ENCODE measurements around the gene STAT4.

Gene STAT4

DNA sequence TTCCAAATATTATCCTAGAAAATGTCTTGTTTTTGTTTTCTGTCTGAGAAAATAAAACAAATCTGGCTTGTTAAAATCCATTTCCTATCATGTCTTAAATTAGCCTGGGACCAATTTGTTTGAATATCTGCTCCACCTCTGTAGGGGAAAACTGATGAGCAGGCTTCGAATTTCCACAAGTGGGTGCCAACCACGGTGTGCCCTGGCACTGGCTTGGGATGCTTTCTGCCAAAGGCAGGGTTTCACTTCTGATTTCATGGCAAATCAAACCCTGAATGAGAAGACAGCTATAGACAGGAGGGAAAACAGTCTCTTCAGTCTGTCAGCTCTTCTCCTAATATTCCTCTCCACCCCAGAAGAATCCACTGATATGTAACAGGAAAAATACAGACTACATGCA is 33.7 kb upstream of the STAT4 start:
- no peak overlapping the region for H3K9ac ChIP-seq (ENCODE audit: low read length in 2 of 2)
- no peaks in the 10 kb centered on the region for H3K4me1 ChIP-seq (ENCODE audit: control insufficient read depth, insufficient read depth, low read length)
- peaks cover 0 to 3% of the 10 kb centered on the region in 2 donors for H3K9me3 ChIP-seq (ENCODE audit: control insufficient read depth in 2 of 2, low read length in 2 of 2)
- no peak overlapping the region for H3K4me3 ChIP-seq (ENCODE audit: low read length in 2 of 2)
- no peaks in the 10 kb centered on the region for H3K36me3 ChIP-seq (ENCODE audit: control insufficient read depth in 2 of 2, insufficient read depth in 2 of 2, low read length in 2 of 2)
- no peaks in the 10 kb centered on the region for H3K27me3 ChIP-seq (ENCODE audit: control insufficient read depth in 1 of 2, insufficient read depth in 2 of 2, low read length in 2 of 2)
- no peak overlapping the region for H3K27ac ChIP-seq (ENCODE audit: low read length)

DNA sequence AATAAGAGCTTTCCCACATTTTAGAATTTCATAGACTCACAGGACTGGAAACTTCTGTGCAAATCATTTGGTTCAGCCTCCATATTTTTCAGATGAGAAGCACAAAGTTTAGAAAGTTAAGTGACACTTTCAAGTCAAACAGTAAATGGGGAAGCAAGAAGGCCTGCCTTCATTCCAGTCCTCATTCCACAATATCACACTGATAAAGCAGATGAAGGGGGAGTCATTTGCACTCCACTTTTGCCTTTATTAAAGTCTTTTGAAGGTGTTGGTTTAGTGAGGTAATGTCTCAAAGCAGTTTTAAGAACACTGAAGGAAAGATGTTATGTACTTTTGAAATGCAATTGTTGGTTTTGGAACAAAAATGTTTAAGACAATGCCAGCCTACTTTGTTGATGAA is 32.7 kb upstream of the STAT4 start:
- Histone ChIP-seq H3K27me3 (ENCODE audit: control insufficient read depth in 1 of 2, insufficient read depth in 2 of 2, low read length in 2 of 2) (peaks cover 0 to 2% of the 10 kb centered on the region in 2 donors), H3K9me3 (ENCODE audit: control insufficient read depth in 2 of 2, low read length in 2 of 2) (peaks cover 0 to 3% of the 10 kb centered on the region in 2 donors), H3K4me3 (ENCODE audit: low read length in 2 of 2) (no peak overlapping the region), H3K27ac (ENCODE audit: low read length) (no peak overlapping the region), H3K4me1 (ENCODE audit: control insufficient read depth, insufficient read depth, low read length) (no peaks in the 10 kb centered on the region), H3K9ac (ENCODE audit: low read length in 2 of 2) (no peak overlapping the region), H3K36me3 (ENCODE audit: control insufficient read depth in 2 of 2, insufficient read depth in 2 of 2, low read length in 2 of 2) (no peaks in the 10 kb centered on the region)

DNA sequence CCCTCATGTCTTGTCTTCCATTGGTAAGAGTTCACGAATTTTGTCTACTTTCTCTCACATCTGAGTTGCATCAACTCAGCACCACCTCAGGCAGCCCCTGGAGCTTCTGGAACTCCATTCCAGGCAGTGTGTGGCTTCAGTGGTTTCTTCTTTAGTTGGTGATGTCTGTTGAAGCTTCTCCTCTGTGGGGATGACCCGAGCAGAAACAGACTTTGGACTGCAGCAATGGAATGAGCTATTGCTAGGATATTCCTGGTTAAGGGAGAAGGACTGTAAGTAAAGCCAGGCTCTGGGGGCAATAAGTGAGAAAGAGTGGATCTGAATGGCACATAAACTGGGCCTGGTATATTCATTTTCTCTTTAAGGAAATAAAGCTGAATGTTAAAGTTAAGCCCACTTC is 32.3 kb upstream of the STAT4 start:
- peaks cover 0 to 2% of the 10 kb centered on the region in 2 donors for H3K27me3 ChIP-seq (ENCODE audit: control insufficient read depth in 1 of 2, insufficient read depth in 2 of 2, low read length in 2 of 2)
- peaks cover 0 to 3% of the 10 kb centered on the region in 2 donors for H3K9me3 ChIP-seq (ENCODE audit: control insufficient read depth in 2 of 2, low read length in 2 of 2)
- H3K4me3 ChIP-seq (ENCODE audit: low read length in 2 of 2) = no peak overlapping the region
- no peaks in the 10 kb centered on the region for H3K4me1 ChIP-seq (ENCODE audit: control insufficient read depth, insufficient read depth, low read length)
- no peak overlapping the region for H3K9ac ChIP-seq (ENCODE audit: low read length in 2 of 2)
- no peaks in the 10 kb centered on the region for H3K36me3 ChIP-seq (ENCODE audit: control insufficient read depth in 2 of 2, insufficient read depth in 2 of 2, low read length in 2 of 2)
- no peak overlapping the region for H3K27ac ChIP-seq (ENCODE audit: low read length)

DNA sequence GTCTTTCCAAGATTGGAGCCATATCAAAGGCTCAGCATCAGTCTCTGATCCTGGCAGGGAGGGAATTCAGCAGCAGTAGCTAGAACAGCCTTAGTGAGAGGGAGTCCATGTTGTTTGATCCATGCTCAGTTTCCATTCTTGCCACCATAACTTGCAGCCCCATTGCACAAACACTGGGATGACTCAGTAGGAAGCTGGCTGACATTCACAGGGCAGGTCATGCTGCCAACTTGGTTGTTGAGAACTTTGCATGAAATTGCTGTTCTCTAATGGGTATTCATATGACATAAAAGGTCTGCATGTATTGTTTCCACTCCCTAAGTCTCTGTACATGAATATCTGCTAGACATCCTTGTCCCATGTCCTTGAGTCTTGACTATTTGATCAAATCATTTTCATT is 29.9 kb upstream of the STAT4 start:
- Histone ChIP-seq H3K27me3 (ENCODE audit: control insufficient read depth in 1 of 2, insufficient read depth in 2 of 2, low read length in 2 of 2) (peaks cover 0 to 2% of the 10 kb centered on the region in 2 donors), H3K9ac (ENCODE audit: low read length in 2 of 2) (no peak overlapping the region), H3K36me3 (ENCODE audit: control insufficient read depth in 2 of 2, insufficient read depth in 2 of 2, low read length in 2 of 2) (no peaks in the 10 kb centered on the region), H3K4me1 (ENCODE audit: control insufficient read depth, insufficient read depth, low read length) (no peaks in the 10 kb centered on the region), H3K9me3 (ENCODE audit: control insufficient read depth in 2 of 2, low read length in 2 of 2) (peaks cover 0 to 3% of the 10 kb centered on the region in 2 donors), H3K27ac (ENCODE audit: low read length) (no peak overlapping the region), H3K4me3 (ENCODE audit: low read length in 2 of 2) (no peak overlapping the region)

DNA sequence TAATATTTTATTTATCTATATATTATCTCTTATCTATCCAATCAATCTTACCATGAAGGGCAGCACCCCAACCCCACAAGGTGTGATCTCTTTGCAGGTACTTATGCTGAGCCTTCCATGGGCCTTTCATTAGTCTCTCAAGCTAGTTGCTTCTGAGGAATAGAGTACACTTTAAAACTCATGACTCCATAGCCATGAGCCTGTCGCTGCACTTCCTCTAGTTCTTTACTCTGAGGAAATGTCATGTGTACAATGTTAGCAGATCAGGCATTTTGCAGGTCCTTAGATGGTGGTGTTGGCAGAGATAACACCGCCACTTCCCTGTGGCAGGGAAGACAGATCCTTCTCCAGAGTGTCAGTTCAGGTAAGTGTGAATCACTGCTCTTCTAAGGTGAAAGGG is 29.5 kb upstream of the STAT4 start:
- no peak overlapping the region for H3K9ac ChIP-seq (ENCODE audit: low read length in 2 of 2)
- no peak overlapping the region for H3K4me3 ChIP-seq (ENCODE audit: low read length in 2 of 2)
- H3K4me1 ChIP-seq (ENCODE audit: control insufficient read depth, insufficient read depth, low read length) = no peaks in the 10 kb centered on the region
- no peaks in the 10 kb centered on the region for H3K36me3 ChIP-seq (ENCODE audit: control insufficient read depth in 2 of 2, insufficient read depth in 2 of 2, low read length in 2 of 2)
- peaks cover 0 to 3% of the 10 kb centered on the region in 2 donors for H3K9me3 ChIP-seq (ENCODE audit: control insufficient read depth in 2 of 2, low read length in 2 of 2)
- peaks cover 0 to 2% of the 10 kb centered on the region in 2 donors for H3K27me3 ChIP-seq (ENCODE audit: control insufficient read depth in 1 of 2, insufficient read depth in 2 of 2, low read length in 2 of 2)
- no peak overlapping the region for H3K27ac ChIP-seq (ENCODE audit: low read length)

DNA sequence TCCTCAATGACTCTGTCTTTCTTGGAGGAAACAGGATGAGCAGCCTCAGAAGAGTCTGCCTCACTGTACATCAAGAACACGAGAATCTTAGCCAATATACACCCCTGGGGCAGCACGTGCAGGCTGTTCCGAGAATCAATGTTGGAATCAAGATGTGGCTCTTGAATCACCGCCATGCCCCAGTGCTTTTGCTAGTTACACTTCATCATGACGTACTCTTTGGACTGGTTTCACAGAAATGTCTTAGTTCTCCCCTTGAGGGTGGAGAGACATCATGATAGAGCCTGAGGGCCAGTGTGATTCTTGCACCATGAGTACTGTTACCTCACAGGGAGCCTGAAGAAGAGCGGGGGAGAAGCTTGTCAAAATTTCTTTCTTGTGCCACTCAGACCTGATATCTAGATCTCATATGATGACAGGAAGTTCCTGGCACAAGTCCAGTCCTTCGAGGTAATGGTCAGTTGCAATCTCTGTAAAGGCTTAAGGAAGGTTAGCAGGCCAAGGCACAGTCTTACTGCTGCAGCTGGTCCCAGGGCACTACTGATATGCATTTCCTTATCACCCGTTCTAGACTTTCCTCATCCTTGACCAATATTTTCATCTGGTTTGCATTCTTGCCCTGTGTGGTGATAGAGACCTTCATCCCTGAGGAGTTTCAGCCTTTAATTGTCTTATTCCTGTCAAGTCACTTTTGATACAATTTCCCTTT is 28.2 kb upstream of the STAT4 start:
- Histone ChIP-seq H3K27me3 (ENCODE audit: control insufficient read depth in 1 of 2, insufficient read depth in 2 of 2, low read length in 2 of 2) (peaks cover 0 to 2% of the 10 kb centered on the region in 2 donors), H3K4me1 (ENCODE audit: control insufficient read depth, insufficient read depth, low read length) (no peaks in the 10 kb centered on the region), H3K4me3 (ENCODE audit: low read length in 2 of 2) (no peak overlapping the region), H3K9me3 (ENCODE audit: control insufficient read depth in 2 of 2, low read length in 2 of 2) (peaks cover 0 to 3% of the 10 kb centered on the region in 2 donors), H3K27ac (ENCODE audit: low read length) (no peak overlapping the region), H3K36me3 (ENCODE audit: control insufficient read depth in 2 of 2, insufficient read depth in 2 of 2, low read length in 2 of 2) (no peaks in the 10 kb centered on the region), H3K9ac (ENCODE audit: low read length in 2 of 2) (no peak overlapping the region)

DNA sequence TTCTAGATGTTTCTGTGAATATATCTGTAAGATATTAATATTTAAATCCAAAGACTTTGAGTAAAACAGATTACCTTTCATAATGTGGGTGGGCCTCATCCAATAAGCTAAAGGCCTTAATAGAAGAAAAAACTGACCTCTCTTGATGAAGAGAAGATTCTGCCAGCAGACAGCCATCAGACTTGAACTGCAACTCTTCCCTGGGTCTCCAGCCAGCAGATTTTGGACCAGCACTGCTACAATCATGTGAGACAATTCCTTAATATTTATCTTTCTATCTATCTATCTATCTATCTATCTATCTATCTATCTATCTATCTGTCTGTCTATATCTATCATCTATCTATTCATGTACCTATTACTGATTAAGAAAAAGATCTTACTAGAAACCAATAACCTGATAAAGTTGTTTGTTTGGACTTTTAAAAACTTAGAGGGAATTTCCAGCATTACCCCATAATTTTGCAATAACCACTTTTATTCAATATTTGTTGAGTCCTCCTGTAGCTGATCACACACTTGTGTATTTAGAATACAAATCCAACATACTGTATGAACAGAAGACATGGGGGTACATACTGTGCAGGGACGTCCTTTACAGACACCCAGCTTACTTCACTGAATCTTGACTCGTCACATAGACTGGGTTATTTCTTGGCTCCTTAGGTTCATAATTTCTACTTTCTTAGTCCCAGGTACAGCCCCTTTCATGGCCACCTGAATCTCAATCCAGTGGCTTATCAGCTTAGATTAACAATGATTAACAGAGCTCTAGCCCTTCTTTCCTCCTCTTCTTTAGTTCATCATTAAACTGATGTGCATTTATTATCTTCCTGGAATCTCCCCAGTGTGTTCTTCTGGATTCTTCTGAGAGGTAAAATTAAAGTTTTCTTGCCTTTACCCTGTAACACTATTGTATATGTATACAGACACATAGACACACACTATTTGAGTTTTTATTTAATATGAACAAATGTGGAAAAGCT is 27.2 kb upstream of the STAT4 start:
- H3K36me3 ChIP-seq (ENCODE audit: control insufficient read depth in 2 of 2, insufficient read depth in 2 of 2, low read length in 2 of 2) = no peaks in the 10 kb centered on the region
- H3K4me3 ChIP-seq (ENCODE audit: low read length in 2 of 2) = no peak overlapping the region
- H3K27ac ChIP-seq (ENCODE audit: low read length) = no peak overlapping the region
- no peak overlapping the region for H3K9ac ChIP-seq (ENCODE audit: low read length in 2 of 2)
- peaks cover 0 to 2% of the 10 kb centered on the region in 2 donors for H3K27me3 ChIP-seq (ENCODE audit: control insufficient read depth in 1 of 2, insufficient read depth in 2 of 2, low read length in 2 of 2)
- no peaks in the 10 kb centered on the region for H3K4me1 ChIP-seq (ENCODE audit: control insufficient read depth, insufficient read depth, low read length)
- H3K9me3 ChIP-seq (ENCODE audit: control insufficient read depth in 2 of 2, low read length in 2 of 2) = peaks cover 0 to 3% of the 10 kb centered on the region in 2 donors

DNA sequence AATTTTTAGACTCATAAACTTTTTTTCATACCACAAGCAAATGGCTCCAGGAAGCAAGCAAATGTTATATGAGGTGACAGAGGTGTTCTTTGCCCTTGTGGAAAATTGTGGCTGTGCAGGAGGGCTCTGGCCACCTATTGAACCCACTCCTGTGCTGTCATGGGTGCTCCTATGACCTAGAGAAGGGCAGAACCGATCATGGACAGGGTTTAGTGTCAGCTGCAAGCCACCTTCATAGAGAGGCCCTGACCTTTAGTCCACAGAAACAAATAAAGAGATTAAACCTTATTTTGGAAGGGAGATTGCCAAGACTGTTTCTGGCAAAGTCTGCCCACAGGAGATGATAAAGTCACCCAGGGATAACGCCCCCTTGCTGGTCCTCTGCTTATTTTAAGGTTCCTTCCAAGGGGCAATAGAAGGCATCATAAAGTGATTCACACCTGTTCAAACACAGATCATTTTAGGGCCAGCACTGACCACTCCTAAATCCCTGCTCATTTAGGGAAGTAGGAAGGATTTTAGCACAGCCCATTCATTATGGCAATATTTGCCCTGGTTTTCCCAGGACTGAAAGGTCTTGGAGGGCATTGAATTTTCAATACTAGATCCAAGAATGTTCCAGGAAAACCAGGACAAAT is 26.1 kb upstream of the STAT4 start:
- H3K4me1 ChIP-seq (ENCODE audit: control insufficient read depth, insufficient read depth, low read length) = no peaks in the 10 kb centered on the region
- no peak overlapping the region for H3K27ac ChIP-seq (ENCODE audit: low read length)
- no peaks in the 10 kb centered on the region for H3K36me3 ChIP-seq (ENCODE audit: control insufficient read depth in 2 of 2, insufficient read depth in 2 of 2, low read length in 2 of 2)
- no peak overlapping the region for H3K4me3 ChIP-seq (ENCODE audit: low read length in 2 of 2)
- H3K27me3 ChIP-seq (ENCODE audit: control insufficient read depth in 1 of 2, insufficient read depth in 2 of 2, low read length in 2 of 2) = peaks cover 0 to 2% of the 10 kb centered on the region in 2 donors
- H3K9me3 ChIP-seq (ENCODE audit: control insufficient read depth in 2 of 2, low read length in 2 of 2) = peaks cover 0 to 2% of the 10 kb centered on the region in 2 donors
- no peak overlapping the region for H3K9ac ChIP-seq (ENCODE audit: low read length in 2 of 2)

DNA sequence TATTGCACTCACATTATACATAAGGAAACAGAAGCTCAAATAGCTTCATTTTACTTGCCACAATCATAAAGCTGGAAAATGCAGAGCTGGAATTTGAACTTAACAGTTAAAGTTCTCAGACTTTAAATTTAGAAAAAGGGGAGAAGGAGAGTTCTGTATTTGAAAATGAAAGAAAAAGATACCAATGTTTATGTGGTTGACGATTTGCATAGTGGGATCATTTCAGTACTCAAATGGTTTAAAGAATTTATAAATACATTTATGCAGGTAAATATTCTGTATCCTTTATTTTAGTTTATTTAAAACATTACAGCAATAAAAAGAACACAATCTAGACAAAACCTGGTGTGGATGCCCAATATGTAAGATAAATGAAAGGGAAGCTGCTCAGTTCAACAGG is 25.5 kb upstream of the STAT4 start:
- peaks cover 0 to 2% of the 10 kb centered on the region in 2 donors for H3K9me3 ChIP-seq (ENCODE audit: control insufficient read depth in 2 of 2, low read length in 2 of 2)
- H3K27ac ChIP-seq (ENCODE audit: low read length) = no peak overlapping the region
- H3K4me3 ChIP-seq (ENCODE audit: low read length in 2 of 2) = no peak overlapping the region
- no peak overlapping the region for H3K9ac ChIP-seq (ENCODE audit: low read length in 2 of 2)
- peaks cover 0 to 2% of the 10 kb centered on the region in 2 donors for H3K27me3 ChIP-seq (ENCODE audit: control insufficient read depth in 1 of 2, insufficient read depth in 2 of 2, low read length in 2 of 2)
- H3K36me3 ChIP-seq (ENCODE audit: control insufficient read depth in 2 of 2, insufficient read depth in 2 of 2, low read length in 2 of 2) = no peaks in the 10 kb centered on the region
- H3K4me1 ChIP-seq (ENCODE audit: control insufficient read depth, insufficient read depth, low read length) = no peaks in the 10 kb centered on the region

DNA sequence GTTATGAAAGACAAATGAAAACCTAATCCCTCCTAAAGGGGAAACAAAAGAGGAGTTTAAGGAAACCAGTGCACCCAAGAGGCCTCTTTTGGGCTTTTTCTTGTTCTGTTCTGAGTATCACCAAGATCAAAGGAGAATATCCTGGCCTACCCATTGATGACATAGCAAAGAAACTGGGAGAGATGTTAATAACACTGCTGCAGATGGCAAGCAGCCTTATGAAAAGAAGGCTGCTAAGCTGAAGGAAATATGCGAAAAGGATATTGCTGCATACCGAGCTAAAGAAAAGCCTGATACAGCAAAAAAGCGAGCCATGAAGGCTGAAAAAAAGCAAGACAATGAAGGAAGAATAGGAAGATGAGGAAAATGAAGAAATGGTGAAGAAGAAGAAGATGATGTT is 23.6 kb upstream of the STAT4 start:
- Histone ChIP-seq H3K27me3 (ENCODE audit: control insufficient read depth in 1 of 2, insufficient read depth in 2 of 2, low read length in 2 of 2) (peaks cover 0 to 2% of the 10 kb centered on the region in 2 donors), H3K36me3 (ENCODE audit: control insufficient read depth in 2 of 2, insufficient read depth in 2 of 2, low read length in 2 of 2) (no peaks in the 10 kb centered on the region), H3K4me1 (ENCODE audit: control insufficient read depth, insufficient read depth, low read length) (no peaks in the 10 kb centered on the region), H3K27ac (ENCODE audit: low read length) (no peak overlapping the region), H3K4me3 (ENCODE audit: low read length in 2 of 2) (no peak overlapping the region), H3K9me3 (ENCODE audit: control insufficient read depth in 2 of 2, low read length in 2 of 2) (no peaks in the 10 kb centered on the region), H3K9ac (ENCODE audit: low read length in 2 of 2) (no peak overlapping the region)
